GF-D8 (cell line): Measurements from ENCODE around the gene CDAN1.
"Not testable (repeated sequence)": the region's sequence is repeated elsewhere in the genome, so short reads cannot be mapped to it uniquely, and the experiment has no call there.

ENCODE experiments used
- DNase-seq: peaks from one replicate; lab custom pipeline; 2025; lab: John Stamatoyannopoulos, UW

Gene CDAN1, protein sequence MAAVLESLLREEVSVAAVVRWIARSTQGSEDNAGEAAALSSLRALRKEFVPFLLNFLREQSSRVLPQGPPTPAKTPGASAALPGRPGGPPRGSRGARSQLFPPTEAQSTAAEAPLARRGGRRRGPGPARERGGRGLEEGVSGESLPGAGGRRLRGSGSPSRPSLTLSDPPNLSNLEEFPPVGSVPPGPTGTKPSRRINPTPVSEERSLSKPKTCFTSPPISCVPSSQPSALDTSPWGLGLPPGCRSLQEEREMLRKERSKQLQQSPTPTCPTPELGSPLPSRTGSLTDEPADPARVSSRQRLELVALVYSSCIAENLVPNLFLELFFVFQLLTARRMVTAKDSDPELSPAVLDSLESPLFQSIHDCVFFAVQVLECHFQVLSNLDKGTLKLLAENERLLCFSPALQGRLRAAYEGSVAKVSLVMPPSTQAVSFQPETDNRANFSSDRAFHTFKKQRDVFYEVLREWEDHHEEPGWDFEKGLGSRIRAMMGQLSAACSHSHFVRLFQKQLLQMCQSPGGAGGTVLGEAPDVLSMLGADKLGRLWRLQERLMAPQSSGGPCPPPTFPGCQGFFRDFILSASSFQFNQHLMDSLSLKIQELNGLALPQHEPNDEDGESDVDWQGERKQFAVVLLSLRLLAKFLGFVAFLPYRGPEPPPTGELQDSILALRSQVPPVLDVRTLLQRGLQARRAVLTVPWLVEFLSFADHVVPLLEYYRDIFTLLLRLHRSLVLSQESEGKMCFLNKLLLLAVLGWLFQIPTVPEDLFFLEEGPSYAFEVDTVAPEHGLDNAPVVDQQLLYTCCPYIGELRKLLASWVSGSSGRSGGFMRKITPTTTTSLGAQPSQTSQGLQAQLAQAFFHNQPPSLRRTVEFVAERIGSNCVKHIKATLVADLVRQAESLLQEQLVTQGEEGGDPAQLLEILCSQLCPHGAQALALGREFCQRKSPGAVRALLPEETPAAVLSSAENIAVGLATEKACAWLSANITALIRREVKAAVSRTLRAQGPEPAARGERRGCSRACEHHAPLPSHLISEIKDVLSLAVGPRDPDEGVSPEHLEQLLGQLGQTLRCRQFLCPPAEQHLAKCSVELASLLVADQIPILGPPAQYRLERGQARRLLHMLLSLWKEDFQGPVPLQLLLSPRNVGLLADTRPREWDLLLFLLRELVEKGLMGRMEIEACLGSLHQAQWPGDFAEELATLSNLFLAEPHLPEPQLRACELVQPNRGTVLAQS

DNA sequence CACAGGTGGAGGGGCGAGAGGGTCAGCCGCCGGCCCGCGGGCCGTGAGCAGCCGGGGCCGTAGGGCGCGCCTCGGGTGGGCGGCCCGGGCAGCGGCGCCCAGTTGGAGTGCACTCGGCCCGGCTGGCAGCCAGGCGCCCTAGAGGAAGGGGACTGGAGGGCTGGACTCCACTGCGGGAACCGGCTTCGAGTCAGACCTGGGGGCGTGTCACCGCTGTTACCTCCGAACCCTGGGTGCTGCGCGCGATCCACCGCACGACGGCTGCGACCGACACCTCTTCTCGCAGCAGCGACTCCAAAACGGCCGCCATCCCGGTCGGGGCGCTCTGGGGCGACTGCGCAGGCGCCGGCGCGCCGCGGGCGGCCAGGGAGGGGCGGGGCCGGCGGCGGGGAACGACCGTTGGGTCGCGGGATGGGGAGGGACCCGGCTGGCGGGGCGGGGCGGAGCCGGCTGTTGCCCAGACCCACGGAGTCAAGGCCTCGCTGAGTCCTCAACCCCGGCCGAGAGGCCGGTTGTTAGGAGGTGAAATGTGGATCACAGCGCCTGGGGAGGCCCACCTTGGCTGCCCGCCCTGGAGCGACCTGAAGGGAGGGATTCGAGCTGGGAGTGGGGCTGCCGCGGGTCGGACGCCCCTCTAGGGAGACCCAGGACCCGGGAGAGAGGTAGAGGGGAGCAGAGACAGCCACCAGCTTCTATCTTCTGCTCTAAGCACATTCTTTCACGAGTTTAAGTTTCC is at the start of gene CDAN1:
CDAN1 (minus strand) TSS at position 336 of the 736 bp plus-strand sequence; CDS start at position 310, 26 bp downstream.
- peak; percentile 9 for DNase-seq

DNA sequence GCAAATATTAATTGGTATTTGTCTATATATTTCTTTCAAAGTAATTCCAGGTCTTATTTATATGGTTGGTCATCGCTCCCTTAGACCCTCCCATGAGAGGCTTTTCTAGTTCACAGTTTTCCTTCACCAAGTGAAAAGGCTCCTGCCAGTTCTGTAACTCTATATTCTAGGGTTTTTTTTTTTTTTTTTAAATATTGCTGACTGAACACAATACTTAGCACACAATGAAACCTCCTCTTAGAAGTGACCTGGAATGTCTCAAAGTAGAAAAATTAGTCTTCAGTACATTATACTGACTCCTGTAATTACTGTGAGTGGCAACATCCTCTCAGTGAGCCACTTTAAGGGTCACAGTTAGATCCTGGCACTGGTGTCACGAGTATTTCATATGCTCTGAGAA is 48.6 kb upstream of the CDAN1 start:
- DNase-seq, result no peak

DNA sequence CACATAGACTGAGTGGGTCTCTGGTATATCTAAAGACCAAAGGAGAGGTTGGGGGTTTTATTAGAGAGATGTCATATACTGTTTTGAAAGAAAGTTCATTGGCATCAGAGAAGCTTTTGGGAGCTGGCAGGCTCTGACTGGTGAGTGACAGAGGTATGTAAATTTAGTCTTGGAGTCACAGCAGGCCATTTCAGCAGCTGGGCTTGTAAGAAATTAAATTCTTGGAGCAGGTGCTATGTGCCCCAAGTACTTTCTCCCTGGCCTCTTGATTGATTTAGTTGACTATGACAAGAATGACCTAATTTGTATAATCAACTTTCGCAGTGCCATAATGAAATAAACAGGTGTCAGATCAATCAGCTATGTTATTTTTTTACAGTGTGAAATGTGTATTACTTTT is 47.8 kb upstream of the CDAN1 start:
- DNase-seq, result no peak

DNA sequence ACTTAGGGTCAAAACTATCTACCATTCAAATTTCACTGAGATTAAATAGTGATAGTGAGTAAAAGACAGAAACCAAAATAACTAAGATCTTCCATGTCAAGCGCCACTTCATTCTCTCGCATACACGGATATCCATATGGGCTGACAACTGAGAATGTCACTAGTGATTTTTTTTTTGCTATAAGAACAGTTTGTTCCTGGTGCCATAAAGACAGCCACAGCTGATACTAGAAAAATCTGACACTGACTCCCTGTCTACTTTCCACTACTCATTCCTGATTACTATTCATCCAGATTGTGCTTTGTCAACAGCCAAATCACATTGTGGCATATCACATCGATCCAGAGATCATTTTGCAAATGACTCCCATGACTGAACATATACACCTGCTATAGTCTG is 45.8 kb upstream of the CDAN1 start:
- no peak for DNase-seq

DNA sequence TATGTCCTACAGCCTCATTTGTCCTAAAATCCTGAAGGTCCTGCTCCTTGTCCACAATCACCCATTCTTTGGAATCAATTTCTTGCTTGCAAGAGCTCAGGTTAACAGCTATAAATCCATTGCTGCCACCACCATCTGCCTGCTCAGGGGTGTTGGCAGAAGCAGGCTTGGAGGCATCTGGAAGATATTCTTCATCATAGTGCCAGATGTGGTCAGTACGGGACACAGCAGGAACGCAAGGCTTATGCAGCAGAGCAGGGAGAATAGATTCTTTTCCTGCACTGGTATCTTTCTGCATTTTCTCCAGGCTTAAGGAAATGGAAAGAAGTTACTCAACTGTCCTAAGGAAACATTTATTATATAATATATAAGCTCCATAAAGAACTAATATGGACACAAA is 38.5 kb upstream of the CDAN1 start:
- no peak for DNase-seq

DNA sequence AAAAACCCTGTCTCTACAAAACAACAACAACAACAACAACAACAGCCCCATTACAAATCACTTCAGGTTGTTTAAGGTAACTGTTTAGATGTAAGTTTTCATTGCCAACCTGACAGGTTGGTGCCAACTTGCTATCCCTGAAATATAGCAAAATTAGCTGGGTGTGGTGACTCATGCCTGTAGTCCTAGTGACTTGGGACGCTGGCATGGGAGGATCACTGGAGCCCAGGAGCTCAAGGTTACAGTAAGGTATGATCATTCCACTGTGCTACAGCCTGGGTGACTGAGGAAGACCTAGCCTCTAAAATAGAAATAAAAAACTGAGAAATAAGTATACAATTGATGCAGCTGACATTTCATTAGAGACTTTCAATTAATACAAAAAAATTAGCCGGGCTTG is 36.0 kb upstream of the CDAN1 start:
- DNase-seq, result no peak

DNA sequence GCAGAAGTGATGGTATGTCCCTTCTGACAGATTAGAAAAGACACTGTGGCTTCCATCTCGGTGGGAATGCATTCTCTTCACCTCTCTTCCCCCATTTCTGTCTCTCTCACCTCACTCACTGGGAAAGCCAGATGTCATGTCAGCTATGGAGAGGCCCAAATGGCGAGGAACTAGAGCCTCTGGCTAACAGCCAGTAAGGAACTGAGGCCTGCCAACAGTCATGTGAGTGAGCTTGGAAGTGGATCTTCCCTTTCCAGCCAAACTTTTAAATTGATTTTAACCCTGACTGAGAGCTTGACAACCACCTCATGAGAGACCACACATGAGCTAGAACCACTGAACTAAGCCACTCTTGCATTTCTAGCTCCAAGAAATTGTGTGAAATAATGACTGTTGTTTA is 35.2 kb upstream of the CDAN1 start:
- no peak for DNase-seq

DNA sequence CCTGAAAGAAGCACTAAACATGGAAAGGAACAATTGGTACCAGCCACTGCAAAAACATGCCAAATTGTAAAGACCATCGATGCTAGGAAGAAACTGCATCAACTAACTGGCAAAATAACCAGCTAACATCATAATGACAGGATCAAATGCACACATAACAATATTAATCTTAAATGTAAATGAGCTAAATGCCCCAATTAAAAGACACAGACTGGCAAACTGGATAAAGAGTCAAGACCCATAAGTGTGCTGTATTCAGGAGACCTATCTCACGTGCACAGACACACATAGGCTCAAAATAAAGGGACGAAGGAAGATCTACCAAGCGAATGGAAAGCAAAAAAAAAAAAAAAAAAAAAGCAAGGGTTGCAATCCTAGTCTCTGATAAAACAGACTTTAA is 29.2 kb upstream of the CDAN1 start:
- DNase-seq, result not testable (repeated sequence)

DNA sequence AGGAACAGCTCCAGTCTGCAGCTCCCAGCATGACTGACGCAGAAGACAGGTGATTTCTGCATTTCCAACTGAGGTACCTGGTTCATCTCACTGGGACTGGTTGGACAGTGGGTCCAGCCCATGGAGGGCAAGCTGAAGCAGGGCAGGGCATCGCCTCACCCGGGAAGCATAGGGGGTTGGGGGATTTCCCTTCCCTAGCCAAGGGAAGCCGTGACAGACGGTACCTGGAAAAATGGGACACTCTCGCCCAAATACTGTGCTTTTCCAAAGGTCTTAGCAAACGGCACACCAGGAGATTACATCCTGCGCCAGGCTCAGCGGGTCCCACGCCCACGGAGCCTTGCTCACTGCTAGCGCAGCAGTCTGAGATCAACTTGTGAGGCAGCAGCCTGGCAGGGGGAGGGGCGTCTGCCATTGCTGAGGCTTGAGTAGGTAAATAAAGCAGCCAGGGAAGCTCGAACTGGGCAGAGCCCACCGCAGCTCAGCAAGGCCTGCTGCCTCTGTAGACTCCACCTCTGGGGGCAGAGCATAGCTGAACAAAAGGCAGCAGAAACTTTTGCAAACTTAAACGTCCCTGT is 27.3 kb upstream of the CDAN1 start:
- not testable (repeated sequence) for DNase-seq

DNA sequence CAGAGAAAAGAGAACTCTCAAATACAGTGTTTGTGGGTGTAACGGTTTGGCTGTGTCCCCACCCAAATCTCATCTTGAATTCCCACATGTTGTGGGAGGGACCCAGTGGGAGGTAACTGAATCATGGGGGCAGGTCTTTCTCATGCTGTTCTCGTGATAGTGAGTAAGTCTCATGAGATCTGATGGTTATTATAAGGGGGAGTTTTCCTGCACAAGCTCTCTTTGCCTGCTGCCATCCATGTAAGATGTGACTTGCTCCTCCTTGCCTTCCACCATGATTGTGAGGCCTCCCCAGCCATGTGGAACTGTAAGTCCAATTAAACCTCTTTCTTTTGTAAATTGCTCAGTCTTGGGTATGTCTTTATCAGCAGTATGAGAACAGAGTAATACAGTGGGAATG is 24.9 kb upstream of the CDAN1 start:
- DNase-seq, result not testable (repeated sequence)

DNA sequence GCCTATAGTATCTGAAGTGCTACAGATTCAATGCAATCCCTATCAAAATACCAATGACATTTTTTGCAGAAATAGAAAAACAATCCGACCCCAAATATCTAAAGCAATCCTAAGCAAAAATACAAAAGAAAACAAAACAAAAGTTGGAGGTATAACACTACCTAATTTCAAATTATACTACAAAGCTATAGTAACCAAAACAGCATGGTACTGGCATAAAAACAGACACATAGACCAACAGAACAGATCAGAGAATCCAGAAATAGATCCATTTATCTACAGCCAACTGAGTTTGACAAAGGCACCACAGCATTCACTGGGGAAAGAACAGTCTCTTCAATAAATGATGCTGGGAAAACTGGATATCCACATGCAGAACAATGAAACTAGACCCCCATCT is 23.8 kb upstream of the CDAN1 start:
- no peak for DNase-seq

DNA sequence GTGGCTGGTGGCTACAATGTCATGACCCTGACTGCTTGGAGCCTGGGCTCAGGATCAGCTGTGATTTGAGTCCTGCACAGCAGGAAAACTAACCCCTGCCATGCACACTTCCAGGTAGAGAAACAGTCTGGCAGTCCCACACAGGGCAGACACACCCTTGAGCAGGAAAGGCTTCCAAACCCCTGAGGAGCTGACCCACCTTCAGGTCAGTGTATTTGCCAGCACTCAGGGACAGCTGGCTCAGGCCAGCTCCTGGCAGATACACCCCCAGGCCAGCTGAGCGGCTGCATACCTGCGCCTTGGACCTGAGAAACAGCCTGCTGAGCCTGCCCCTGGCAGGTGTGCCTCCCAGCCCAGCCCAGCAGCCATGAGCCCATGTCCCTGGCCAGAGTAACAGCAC is 22.2 kb upstream of the CDAN1 start:
- DNase-seq, result no peak

DNA sequence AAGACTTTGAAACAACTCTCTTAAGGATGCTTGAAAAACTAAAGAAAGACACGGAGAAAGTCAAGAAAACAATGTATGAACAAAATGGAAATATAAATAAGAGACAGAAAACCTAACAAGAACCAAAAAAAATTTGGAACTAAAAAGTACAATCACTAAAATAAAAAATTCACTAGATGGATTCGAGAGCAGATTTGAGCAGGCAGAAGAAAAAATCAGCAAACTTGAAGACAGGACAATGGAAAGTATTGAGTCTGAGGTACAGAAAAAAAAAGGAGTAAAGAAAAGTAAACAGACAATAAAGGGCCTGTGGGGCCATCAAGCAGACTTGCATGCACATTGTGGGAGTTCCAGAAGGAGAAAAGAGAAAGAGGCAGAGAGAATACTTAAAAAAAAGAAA is 13.4 kb upstream of the CDAN1 start:
- DNase-seq, result no peak

DNA sequence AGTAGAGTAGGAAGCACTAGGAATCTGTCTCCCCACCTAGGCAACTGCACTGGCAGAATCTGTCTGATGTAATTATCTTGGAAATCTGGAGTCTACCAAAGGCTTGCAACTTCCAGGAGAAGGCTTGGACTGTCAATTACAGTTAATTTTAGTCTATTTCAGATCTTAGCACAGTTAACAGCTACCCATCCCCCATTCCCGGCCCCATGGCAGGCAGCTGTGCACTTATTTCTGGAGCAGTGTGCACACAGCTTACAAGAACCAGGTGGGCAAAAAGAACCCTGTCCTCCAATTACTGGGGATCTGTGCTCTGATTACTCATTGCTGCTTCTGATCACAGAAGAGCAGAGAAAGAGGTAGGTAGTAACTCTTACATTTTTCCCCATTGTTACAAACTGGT is 12.3 kb upstream of the CDAN1 start:
- DNase-seq, result no peak

DNA sequence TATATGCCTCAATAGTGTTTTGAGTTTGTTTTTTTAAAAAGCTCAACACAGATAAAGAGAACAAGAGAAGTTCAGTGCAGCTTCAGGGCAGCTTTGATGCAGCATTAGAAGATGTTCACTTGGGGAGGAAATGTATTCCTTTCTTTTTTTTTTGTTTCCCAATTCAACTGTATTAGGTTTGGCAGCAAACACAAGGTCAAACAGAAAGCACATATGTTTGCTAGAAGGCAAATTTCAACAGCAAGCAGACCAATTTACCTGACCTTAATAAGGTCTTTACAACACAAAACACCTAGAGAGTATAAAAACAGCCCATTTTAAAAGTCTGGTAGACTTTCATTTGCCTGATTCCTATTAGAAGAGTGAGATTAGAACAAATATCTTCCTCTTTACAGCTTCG is 7.3 kb upstream of the CDAN1 start:
- no peak for DNase-seq

DNA sequence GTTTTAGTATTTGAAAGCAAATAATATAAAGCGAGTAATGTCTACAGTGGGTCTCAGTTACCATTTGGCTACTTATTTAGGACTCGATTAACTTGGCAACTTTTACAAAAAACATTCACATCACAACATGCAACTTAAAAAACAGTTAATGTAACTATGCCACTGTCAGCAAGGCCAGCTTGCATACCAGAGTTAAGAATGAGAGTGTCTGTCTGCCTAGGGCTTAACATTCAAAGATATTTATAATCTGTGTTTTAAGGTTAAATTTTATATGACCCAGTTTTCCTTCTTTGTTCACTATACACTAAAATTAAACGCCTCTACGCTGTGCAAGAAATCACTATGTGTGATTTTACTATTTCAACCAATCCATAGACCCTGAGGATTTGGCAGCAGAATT is 5.2 kb upstream of the CDAN1 start:
- DNase-seq, result no peak

DNA sequence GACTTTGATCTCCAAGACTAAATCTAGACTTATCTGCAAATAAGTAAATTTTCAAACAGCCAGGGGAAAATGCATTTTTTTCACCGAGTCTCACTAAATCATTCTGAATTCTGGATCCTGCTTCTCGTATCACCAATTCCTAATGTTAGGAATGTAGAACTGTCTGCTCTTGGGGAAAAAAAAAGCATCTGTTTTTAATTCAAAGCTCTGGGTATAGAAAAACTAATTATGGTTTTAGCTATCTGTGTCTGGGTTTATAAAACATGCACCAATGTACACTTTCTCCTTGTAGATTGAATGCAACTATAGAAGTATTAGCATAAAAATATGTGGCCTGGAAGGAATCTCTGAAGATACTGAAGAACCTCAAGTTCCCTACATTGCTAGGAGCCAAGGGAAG is 4.8 kb upstream of the CDAN1 start:
- DNase-seq, result no peak

DNA sequence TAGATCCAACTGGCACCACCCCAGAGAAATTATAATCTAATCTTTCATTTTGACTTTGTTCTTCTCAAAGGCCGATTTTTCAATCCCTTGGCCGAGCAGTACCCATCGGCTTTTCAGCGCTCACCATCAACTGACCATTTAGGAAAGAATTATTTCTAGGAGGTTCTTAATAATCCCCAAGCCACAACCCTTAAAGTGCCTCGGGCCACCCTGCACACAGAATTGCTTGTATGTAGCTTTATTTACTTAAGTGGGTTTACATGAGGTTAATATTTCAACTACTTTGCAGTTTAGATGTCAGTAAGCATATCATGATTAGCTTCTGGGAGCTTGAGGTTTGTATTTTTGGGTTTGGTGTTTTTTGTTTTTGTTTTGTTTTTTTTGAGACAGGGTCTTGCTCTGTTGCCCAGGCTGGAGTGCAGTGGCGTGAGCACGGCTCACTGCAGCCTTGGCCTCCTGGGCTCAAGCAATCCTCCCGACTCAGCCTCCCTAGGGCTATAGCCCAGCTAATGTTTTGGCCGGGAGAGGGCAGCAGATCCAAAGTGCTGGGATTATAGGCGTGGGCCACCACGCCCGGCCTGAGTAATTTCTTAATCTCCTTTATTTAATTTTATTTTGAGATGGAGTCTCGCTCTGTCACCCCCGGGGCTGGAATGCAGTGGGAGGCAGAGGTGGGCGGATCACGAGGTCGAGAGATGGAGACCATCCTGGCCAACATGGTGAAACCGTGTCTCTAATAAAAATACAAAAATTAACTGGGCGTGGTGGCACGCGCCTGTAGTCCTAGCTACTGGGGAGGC is 801 bp upstream of the CDAN1 start:
- DNase-seq, result no peak

DNA sequence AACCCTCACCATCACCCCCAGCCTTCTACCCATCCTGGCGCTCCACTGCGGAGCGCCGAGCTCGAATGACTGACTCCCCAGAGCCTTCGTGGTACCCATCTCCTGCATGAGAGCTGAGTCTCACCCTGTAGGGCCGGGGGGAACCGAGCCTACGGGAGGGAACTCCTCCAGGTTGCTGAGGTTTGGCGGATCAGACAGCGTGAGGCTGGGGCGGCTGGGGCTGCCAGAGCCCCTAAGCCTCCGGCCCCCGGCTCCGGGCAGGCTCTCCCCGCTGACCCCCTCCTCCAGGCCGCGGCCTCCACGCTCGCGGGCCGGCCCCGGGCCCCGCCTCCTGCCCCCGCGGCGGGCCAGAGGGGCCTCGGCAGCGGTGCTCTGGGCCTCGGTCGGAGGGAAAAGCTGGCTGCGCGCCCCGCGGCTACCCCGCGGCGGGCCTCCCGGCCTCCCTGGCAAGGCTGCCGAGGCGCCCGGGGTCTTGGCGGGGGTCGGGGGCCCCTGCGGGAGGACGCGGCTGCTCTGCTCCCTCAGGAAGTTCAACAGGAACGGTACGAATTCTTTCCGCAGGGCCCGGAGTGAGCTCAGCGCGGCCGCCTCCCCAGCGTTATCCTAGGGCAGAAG is 643 bp downstream of the CDAN1 start:
- DNase-seq, result no peak
